ENCODE results near the gene TPCN2.
A peak's percentile ranks its signal among the peaks of the same experiment; 100 is the strongest.
"Not testable (repeated sequence)": the region's sequence is repeated elsewhere in the genome, so short reads cannot be mapped to it uniquely, and the experiment has no call there.

TPCN2 gene

DNA sequence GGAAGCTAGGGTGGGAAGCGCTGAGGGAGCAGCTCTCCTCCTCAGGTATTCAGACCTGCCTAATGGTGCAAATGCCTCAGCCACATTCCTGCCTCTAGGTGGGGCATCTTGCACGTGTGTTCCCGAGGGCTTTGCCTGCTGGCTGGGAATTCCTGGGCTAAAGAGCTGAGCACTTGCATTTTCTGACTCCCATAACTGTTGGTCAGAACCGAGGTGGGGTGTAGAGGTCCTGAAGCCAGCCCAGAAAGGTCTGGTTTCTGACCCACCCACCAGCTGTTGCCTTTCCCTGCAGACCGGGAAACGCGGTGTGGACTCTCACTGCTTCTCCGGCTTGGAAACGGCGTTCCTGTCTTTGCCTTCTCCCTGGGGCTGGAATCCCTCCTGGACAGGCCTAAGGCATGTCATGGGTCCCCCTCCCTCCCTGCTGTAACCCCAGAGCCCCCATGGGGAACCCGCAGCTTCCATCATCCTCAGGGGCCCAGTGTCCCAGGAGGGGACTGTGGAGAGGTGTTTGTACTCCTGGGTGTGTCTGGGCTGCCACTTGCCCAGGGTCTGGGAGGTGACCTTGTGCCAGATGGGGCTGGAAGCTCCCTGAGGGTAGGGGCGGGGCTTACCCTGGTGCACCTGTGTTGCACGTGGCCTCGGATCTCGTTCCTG lies 83.0 kb downstream of the TPCN2 start:
- DNase-seq, result peak; percentile 53
- Histone ChIP-seq H3K36me3 (replicated peaks) (no peaks in the 10 kb centered on the region), H3K27ac (no peak overlapping the region), H3K27me3 (replicated peaks) (no peaks in the 10 kb centered on the region), H3K4me3 (ENCODE audit: low read depth, low read length) (no peak overlapping the region)
- TF ChIP-seq, protein P1, sequence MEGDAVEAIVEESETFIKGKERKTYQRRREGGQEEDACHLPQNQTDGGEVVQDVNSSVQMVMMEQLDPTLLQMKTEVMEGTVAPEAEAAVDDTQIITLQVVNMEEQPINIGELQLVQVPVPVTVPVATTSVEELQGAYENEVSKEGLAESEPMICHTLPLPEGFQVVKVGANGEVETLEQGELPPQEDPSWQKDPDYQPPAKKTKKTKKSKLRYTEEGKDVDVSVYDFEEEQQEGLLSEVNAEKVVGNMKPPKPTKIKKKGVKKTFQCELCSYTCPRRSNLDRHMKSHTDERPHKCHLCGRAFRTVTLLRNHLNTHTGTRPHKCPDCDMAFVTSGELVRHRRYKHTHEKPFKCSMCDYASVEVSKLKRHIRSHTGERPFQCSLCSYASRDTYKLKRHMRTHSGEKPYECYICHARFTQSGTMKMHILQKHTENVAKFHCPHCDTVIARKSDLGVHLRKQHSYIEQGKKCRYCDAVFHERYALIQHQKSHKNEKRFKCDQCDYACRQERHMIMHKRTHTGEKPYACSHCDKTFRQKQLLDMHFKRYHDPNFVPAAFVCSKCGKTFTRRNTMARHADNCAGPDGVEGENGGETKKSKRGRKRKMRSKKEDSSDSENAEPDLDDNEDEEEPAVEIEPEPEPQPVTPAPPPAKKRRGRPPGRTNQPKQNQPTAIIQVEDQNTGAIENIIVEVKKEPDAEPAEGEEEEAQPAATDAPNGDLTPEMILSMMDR (IDR thresholded peaks at IDR 0.05; ENCODE audit: low read depth, low read length, missing control alignments), result peak; percentile 93
- in situ Hi-C loops (cut with HindIII; ENCODE audit: low pct_ligation_motif_present, low sequenced_read_pairs), result no loop called here

DNA sequence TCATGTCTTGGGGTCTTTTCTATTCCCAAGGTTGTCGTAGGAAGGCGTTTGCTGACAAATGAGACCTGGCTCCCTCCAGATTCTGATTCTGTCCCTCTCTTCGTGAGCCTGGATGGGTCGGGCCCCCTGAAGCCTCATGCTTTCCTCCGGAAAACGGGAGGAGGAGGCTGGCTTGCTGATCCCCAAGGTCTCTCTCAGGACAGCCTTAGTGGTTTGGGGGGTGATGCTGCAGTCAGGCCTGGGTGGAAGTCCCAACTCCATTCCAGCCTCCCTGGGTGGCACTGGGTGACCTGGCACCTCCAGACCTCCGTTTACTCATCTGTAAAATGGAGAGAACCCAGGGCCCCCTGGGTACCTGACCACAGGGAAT lies 83.6 kb downstream of the TPCN2 start:
- DNase-seq, result no peak
- in situ Hi-C loops (cut with HindIII; ENCODE audit: low pct_ligation_motif_present, low sequenced_read_pairs), result no loop called here
- no peaks in the 10 kb centered on the region for H3K36me3 ChIP-seq (replicated peaks)
- H3K27me3 ChIP-seq (replicated peaks), result no peaks in the 10 kb centered on the region
- TF ChIP-seq, protein P1 (IDR thresholded peaks at IDR 0.05; ENCODE audit: low read depth, low read length, missing control alignments), result no peak
- H3K4me3 ChIP-seq (ENCODE audit: low read depth, low read length), result no peak overlapping the region
- no peak overlapping the region for H3K27ac ChIP-seq

DNA sequence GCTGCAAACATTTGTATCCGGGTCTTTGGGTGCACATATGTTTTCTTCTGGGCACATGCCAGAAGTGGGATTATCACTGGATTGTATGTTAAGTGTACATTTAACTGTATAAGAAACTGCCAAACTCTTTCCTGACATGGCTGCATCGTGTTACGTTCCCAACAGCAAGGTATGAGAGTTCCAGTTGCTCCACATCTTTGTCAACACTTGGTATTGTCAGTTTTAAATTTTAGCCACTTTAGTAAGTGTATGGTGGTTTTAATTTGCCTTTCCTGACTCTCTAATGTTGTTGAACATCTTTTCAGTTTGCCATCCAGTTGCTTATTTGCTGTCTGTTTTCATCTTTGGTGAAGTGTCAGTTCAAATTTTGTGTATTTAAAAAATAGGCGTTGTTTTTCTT lies 84.5 kb downstream of the TPCN2 start:
- in situ Hi-C loops (cut with HindIII; ENCODE audit: low pct_ligation_motif_present, low sequenced_read_pairs), result no loop called here
- H3K27me3 ChIP-seq (replicated peaks), result no peaks in the 10 kb centered on the region
- DNase-seq, result no peak
- no peak overlapping the region for H3K27ac ChIP-seq
- TF ChIP-seq, protein P1 (IDR thresholded peaks at IDR 0.05; ENCODE audit: low read depth, low read length, missing control alignments), result no peak
- H3K36me3 ChIP-seq (replicated peaks), result no peaks in the 10 kb centered on the region
- H3K4me3 ChIP-seq (ENCODE audit: low read depth, low read length), result no peak overlapping the region

DNA sequence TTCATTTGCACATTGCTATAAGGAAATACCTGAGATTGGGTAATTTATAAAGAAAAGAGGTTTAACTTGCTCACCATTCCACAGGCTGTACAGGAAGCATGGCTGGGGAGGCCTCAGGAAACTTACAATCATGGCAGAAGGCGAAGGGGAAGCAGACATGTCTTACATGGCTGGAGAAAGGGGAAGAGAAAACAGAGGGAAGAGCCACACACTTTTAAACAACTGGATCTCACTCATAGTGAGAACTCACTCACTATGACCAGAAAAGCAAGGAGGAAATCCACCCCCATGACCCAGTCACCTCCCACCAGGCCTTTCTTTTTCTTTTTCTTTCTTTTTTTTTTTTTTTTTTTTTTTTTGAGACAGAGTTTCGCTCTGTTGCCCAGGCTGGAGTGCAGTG lies 85.5 kb downstream of the TPCN2 start:
- DNase-seq; H3K4me3 ChIP-seq (ENCODE audit: low read depth, low read length); H3K27me3 ChIP-seq (replicated peaks); in situ Hi-C loops (cut with HindIII; ENCODE audit: low pct_ligation_motif_present, low sequenced_read_pairs); H3K36me3 ChIP-seq (replicated peaks); H3K27ac ChIP-seq: not testable (repeated sequence)

DNA sequence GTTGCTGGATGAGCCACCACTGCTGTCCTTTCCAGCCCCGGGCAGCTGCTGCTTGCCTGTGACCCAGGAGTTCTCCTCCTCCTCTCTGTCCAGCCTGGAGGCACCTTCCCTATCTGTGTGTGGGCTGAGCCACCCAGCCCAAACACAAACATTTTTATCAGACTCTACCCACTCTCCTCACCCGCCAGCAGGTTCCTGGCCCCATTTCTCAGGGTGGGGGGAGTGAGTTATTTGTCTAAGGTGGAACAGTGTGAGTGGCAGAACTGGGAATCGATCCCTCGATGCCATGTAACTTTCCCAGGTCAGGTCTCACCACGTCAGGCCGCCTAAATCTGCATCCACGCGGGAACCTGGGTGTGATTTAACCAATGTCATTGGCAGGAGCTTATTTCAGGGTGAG lies 86.2 kb downstream of the TPCN2 start:
- H3K27ac ChIP-seq, result no peak overlapping the region
- no peak overlapping the region for H3K4me3 ChIP-seq (ENCODE audit: low read depth, low read length)
- TF ChIP-seq, protein P1 (IDR thresholded peaks at IDR 0.05; ENCODE audit: low read depth, low read length, missing control alignments), result no peak
- DNase-seq, result no peak
- no peaks in the 10 kb centered on the region for H3K27me3 ChIP-seq (replicated peaks)
- in situ Hi-C loops (cut with HindIII; ENCODE audit: low pct_ligation_motif_present, low sequenced_read_pairs), result no loop called here
- H3K36me3 ChIP-seq (replicated peaks), result no peaks in the 10 kb centered on the region

DNA sequence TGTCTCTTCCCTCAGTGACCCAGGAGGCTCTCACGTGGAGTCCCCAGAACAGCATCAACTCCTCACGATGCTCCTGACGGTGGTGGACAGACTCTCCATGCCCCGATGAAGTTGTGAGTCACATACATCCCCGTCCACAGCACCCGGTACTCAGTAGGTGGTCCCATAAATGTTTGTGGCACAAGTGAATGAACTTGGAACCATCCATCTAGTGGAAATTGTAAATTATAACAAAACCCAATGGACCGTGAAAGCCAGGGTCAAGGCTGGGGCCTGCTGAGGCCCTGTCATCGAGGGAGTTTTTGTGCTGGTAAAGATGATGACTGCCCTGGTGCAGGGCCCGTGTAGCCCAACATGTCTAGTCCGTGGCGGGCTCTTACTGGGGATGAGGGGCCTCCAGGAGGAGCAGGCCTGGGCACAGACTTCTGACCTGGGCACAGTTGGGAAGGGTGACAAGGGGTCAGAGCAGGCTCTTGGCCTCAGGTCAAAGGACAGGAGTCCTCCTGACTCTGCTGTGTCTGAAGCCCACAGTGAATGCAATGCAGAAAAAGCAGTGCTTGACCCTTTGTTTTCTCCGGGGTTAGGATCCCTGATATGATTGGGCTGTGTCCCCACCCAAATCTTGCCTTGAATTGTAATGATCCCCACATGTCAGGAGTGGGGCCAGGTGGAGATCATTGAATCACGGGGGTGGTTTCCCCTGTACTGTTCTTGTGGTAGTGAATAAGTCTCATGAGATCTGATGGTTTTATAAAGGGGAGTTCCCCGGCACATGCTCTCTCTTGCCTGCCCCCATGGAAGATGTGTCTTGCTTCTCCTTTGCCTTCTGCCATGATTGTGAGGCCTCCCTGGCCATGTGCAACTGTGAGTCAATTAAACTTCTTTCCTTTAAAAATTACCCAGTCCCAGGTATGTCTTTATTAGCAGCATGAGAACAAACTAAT lies 87.0 kb downstream of the TPCN2 start:
- TF ChIP-seq, protein P1 (IDR thresholded peaks at IDR 0.05; ENCODE audit: low read depth, low read length, missing control alignments), result no peak
- DNase-seq, result no peak
- Histone ChIP-seq H3K27me3 (replicated peaks) (no peaks in the 10 kb centered on the region), H3K4me3 (ENCODE audit: low read depth, low read length) (no peak overlapping the region), H3K27ac (no peak overlapping the region), H3K36me3 (replicated peaks) (no peaks in the 10 kb centered on the region)
- in situ Hi-C loops (cut with HindIII; ENCODE audit: low pct_ligation_motif_present, low sequenced_read_pairs), result no loop called here
